Esophagus squamous epithelium (tissue), 4 donors: Measurements from ENCODE around the gene PPP1R3C.

Source experiments
- CTCF ChIP-seq, 6 experiments: fragments of 450-650 bp in 4 of 6; fragments of 200-600 bp in 2 of 6; sonication (generic) in 2 of 6; IDR thresholded peaks; one replicate each; pipeline ENCODE4 v1.5.1; 2016 to 2019; ENCODE audit warnings: antibody characterized with exemption in 6 of 6, mild to moderate bottlenecking in 4 of 6, moderate library complexity in 4 of 6
- POLR2A ChIP-seq, 4 donors: fragments of 450-650 bp; IDR thresholded peaks; one replicate each; pipeline ENCODE4 v1.6.1; 2017; ENCODE audit warnings: antibody characterized with exemption in 4 of 4, mild to moderate bottlenecking in 4 of 4, moderate library complexity in 3 of 4

- TF ChIP-seq POLR2A (IDR thresholded peaks at IDR 0.05) (no peak), CTCF (IDR thresholded peaks at IDR 0.05) (no peak)
These were observed 5.3 kb downstream of the PPP1R3C start for GRCh38 chr10:91627344-91628102.
